Activated CD4-positive, alpha-beta T cell treated with anti-CD3 and anti-CD28 coated beads, Interleukin-2, Interleukin-4, amounts not matched to agents 100 ng/mL and 50 ng/mL, durations not matched to agents 16 hours and 8 hours (primary cell): ENCODE measurements around the gene NXN.
"Not testable (repeated sequence)": the region's sequence is repeated elsewhere in the genome, so short reads cannot be mapped to it uniquely, and the experiment has no call there.

Experiments used
- DNase-seq: peaks from one replicate; pipeline ENCODE4 v3.0.0-alpha.2; 2020; ENCODE audit warnings: low spot score

The NXN gene

GRCh38 chr17:979212-979538, 401 bp downstream of the NXN start:
- no peak for DNase-seq

- no peak for DNase-seq
Measured at GRCh38 chr17:978103-979093, 1.2 kb downstream of the NXN start.

- no peak for DNase-seq
Measured at GRCh38 chr17:977166-977565, 2.4 kb downstream of the NXN start.

- DNase-seq = no peak
Measured at GRCh38 chr17:976312-976711, 3.3 kb downstream of the NXN start.

GRCh38 chr17:975371-975915, 4.1 kb downstream of the NXN start:
- no peak for DNase-seq

GRCh38 chr17:974778-975177, 4.8 kb downstream of the NXN start:
- not testable (repeated sequence) for DNase-seq

- DNase-seq = no peak
Measured at GRCh38 chr17:973053-973452, 6.5 kb downstream of the NXN start.

GRCh38 chr17:971861-972260, 7.7 kb downstream of the NXN start:
- DNase-seq = not testable (repeated sequence)

GRCh38 chr17:970364-970763, 9.2 kb downstream of the NXN start:
- no peak for DNase-seq

GRCh38 chr17:969811-970355, 9.7 kb downstream of the NXN start:
- no peak for DNase-seq

- DNase-seq = no peak
Measured at GRCh38 chr17:968812-969730, 10.5 kb downstream of the NXN start.

GRCh38 chr17:967122-967521, 12.5 kb downstream of the NXN start:
- DNase-seq = no peak

- DNase-seq = no peak
Measured at GRCh38 chr17:965311-965989, 14.1 kb downstream of the NXN start.

- DNase-seq = no peak
Measured at GRCh38 chr17:964876-965275, 14.7 kb downstream of the NXN start.

- no peak for DNase-seq
Measured at GRCh38 chr17:962670-963069, 16.9 kb downstream of the NXN start.

GRCh38 chr17:962166-962565, 17.4 kb downstream of the NXN start:
- no peak for DNase-seq

- no peak for DNase-seq
Measured at GRCh38 chr17:958712-959451, 20.7 kb downstream of the NXN start.

GRCh38 chr17:957856-958421, 21.6 kb downstream of the NXN start:
- no peak for DNase-seq

- DNase-seq = no peak
Measured at GRCh38 chr17:956905-957304, 22.7 kb downstream of the NXN start.

- no peak for DNase-seq
Measured at GRCh38 chr17:954431-955164, 25.0 kb downstream of the NXN start.
